NCI-H82 treated with DMSO at 0.1 percent for 48 hours (cell line): ENCODE results near the gene EXD3.
"Not testable (repeated sequence)": the region's sequence is repeated elsewhere in the genome, so short reads cannot be mapped to it uniquely, and the experiment has no call there.

Source experiments
- DNase-seq: peaks from one replicate; lab custom pipeline; 2025; ENCODE audit not compliant: unreplicated experiment; lab: John Stamatoyannopoulos, UW

Gene EXD3

DNA sequence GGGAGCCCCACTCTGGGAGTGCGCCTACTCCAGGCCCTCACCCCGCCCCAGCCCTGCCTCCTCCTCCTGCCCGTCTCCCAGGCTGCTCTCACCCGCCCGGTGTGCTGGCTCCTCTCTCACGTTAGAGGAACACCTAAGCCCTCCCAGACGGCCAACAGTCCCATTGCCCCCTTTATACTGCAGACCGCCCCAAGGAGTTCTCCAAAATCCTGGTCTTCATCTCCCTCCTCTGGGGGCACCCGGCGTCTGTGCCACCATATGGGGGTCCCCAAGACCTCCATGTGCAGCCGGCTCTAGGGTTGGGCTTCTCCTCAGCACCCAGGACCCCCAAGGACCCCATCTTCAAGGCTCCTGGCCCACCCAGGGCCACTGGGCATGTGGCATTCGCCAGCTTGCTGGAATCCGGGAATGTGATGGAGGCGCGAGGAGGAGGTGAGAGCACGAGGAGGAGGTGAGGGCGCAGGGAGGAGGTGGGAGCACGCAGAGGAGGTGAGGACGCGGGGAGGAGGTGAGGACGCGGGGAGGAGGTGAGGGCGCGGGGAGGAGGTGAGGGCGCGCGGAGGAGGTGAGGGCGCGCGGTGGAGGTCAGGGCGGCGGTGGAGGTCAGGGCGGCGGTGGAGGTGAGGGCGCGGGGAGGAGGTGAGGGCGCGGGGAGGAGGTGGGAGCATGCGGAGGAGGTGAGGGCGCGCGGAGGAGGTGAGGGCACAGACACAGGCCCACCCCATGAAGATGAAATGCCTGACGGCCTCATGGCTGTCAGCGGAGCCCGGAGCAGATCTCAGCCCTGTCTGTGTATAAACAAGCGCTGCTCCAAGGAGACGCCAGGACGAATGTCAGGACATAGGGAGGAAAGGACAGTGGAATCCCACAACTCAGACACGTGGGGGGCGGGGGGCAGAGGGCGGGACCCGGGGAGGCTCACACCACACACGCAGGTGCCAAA, 41.2 kb downstream of the EXD3 start:
- DNase-seq = no peak

DNA sequence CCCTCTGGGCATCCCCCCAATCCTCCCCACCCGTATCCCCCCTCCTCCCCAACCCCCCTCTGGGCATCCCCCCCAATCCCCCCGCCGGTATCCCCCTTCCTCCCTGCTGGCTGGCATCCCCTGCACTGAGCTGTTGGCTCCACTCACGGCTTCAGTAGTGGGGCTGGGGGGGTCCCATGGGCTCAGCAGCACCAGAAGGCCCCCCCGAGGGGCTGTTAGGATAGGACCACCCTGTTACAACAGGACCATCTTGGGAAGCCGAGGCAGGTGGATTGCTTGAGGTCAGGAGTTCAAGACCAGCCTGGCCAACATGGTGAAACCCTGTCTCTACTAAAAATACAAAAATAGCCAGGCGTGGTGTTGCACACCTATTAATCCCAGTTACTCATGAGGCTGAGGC, 42.4 kb downstream of the EXD3 start:
- DNase-seq = no peak

DNA sequence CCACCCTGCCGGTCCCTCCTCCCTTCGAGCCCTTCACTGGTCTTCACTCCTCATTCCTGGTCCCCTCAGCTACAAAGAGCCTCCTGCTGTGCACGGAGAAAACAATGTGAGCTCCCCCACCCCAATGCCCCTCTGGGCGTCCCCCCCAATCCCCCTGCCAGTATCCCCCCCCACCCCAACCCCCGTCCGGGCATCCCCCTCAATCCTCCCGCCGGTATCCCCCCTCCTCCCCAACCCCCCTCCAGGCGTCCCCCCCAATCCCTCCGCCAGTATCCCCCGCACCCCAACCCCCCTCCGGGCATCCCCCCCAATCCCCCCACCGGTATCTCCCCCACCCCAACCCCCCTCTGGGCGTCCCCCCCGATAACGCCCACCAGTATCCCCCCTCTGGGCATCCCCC, 42.8 kb downstream of the EXD3 start:
- DNase-seq = no peak

DNA sequence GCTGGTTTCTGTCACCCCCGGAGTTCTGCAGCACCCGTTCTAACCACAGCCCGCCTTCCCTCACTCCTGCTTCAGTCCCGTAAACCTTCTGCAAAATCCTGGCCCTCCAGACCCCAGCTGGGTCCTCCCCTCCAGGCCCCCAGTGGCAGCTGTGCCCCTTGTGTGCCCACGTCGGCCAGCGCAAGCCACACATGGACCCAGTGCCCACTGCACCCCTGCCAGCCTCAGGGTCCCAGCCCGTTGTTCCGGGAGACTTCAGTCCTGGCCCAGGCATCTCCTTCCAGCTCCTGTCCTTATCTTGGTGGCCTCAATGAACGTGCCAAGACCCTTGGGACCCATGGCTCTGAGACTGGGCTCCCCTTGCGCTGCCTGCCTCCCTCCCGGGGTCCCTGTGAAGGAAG, 43.2 kb downstream of the EXD3 start:
- no peak for DNase-seq

DNA sequence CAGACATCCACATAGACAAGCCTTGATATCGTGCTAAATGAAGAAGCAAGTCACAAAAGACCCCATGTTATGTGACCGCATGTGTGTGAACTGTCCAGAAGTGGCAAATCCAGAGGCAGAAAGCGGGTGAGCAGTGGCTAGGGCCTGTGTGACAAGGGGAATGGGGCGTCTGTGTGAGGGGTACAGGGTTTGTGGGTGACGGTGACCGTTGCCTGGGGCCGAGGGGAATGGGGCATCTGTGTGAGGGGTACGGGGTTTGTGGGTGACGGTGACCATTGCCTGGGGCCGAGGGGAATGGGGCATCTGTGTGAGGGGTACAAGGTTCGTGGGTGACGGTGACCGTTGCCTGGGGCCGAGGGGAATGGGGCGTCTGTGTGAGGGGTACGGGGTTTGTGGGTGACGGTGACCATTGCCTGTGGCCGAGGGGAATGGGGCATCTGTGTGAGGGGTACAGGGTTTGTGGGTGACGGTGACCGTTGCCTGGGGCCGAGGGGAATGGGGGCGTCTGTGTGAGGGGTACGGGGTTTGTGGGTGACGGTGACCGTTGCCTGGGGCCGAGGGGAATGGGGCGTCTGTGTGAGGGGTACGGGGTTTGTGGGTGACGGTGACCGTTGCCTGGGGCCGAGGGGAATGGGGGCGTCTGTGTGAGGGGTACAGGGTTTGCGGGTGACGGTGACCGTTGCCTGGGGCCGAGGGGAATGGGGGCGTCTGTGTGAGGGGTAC, 44.1 kb downstream of the EXD3 start:
- not testable (repeated sequence) for DNase-seq

DNA sequence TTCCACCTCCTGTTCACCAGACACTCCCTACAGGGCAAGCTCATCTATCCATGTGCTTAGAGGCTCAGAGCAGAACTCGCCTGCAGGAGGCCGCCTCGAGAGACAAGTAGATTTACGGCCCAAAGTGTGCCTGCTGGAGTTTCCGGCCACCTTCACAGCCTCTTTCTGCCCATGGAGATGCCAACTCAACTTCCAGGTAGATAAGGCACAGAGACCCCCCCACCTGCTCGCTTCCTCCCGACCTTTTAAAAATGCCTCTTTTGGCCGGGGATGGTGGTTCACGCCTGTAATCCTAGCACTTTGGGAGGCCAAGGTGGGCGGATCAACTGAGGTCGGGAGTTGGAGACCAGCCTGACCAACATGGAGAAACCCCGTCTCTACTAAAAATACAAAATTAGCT, 46.6 kb downstream of the EXD3 start:
- no peak for DNase-seq

DNA sequence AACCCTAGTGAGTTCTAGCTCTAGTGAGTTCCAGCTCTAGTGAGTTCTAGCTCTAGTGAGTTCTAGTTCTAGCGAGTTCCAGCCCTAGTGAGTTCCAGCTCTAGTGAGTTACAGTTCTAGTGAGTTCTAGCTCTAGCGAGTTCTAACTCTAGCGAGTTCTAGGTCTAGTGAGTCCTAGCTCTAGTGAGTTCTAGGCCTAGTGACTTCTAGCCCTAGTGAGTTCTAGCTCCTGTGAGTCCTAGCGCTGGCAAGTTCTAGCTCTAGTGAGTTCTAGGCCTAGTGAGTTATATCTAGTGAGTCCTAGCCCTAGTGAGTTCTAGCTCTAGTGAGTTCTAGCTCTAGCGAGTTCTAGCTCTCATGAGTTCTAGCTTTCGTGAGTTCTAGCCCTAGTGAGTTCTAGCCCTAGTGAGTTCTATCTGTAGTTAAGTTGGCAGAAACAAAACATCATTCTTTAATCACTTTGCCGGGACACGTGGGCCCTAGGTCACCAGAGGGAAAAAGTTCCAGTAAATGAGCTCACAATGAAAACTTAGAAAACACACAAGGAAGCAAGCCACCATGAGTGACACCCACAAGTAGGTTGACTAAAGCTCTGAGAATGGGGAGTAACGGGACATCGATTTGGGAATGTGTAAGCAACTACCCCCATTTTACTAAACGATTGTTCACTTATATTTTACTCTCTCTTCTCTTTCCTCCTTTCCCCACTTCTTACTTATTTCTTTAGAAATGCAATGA, 47.5 kb downstream of the EXD3 start:
- DNase-seq = no peak

DNA sequence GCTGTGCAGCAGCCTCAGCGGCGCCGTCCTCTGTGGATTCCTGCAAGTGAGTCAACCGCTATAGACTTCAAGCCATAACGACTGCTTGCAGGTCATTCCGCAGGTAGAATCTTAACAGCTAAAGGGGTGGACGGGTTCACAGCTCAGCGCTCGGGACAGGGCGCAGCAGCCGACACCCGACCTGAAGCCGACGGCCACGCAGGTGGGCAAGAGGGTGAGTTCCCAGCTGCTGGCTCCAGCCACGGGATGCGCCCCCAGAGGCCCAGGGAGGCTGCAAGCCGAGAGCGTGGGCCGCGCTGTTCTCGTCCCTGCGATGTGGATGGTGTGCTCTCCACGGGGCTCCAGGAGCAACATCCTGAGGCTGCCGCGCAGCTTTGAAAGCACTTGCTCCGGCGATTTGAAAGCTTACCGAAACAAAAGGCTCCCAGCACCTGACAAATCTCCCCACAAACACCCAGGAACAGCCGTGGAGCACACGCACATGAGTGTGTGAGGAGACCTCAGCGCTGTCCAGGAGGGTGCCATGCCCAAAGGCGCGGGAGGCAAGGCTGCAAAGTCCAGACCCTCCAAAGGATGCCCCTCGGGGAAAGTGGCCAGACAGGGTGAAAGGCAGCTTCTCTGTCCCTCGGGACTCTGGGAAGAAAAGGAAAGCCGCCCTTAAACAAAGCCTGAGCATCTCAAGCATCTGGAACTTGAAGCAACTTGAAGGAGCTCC, 48.7 kb downstream of the EXD3 start:
- DNase-seq = no peak

DNA sequence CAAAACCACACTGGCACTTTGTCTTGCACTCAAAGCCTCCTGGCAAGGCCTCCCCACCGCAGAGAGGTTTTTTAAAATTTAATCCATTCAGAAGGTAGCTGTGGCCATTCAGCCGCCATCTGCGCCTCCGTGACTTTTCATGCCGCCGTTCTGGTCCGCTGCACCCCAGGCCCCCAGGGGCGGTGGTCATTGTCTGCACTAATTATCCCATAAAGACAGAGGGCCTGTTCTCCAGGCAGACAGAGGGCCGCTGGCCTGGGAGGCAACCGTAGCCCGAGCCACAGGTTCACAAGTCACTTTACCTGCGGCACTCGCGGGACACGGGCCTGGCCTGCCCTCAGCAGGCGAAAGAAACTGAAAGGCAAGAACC, 49.4 kb downstream of the EXD3 start:
- no peak for DNase-seq

DNA sequence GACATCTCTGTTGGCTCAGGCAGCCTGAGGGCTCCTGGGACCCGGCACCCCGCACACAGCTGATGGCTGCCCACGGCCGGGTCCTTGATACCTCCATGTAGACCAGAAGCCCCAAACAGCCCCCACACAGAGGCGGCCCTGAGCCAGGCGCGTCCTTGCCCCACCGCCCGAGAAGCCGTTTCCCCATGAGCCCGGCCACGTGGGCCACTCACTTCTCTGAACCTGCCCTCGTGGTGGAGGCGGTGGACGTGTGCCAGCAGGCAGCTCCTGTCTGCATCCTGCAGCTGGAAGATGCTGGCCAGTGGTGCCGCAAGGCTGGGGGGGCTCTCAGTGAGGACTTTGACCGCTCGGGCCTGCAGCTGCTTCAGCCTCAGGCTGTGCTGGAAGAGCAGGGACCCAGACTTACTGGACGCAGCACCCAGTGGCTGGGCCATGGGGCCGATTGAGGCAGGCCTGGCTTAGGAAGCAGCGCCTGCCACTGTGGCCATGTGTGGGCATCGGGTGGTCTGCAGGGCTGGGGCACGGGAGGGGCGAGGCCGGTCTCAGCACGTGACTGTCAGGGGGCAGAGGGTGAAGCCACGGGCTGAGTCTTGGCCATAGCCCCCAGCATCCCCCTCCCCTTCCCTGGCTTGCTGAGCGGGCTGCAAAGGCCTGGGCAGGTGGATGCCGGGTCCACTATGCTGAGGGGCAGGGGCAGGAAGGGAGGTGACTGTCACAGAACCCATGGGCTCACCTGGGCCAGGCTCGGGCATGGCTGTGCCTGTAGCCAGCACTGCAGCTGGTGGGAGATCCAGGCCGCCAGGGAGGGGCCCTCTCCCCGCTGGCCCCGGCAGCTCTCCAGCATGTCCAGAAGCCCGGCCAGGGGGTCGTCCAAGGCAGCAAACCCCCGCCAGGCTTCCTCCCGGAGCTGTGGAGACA, 50.0 kb downstream of the EXD3 start:
- no peak for DNase-seq

DNA sequence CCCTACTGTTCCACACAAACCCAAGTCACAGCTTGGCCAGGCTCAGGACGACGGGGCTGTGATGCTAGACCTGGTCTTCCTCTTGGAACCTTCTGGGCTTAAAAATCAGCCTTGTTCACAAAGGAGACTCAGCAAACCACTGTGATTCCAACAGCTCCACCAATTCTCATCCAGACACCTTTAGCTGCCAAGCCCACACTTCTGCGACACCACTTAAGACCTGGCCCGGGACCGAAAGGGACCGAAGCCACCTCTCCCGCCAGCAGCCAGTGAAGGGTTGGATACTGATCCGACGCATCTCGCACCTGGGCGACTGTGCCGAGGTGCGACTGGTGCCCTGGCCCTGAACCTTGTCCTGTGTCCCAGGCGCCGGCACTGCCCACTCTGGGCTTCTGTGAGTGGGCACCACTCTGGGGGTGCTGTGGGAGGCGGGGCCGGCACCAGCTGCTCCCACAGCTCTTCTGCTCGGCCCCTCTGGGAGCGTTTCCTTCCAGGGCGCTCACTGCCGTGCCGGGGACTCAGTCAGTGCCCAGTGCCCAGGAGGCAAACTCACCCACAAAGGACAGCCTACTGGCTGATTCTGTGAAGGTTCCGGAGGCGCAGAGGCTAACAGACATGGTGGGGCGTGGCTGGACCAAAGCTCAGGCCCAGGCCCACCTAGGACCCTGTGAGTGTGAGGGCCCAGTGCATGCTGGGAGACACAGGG, 50.9 kb downstream of the EXD3 start:
- no peak for DNase-seq

DNA sequence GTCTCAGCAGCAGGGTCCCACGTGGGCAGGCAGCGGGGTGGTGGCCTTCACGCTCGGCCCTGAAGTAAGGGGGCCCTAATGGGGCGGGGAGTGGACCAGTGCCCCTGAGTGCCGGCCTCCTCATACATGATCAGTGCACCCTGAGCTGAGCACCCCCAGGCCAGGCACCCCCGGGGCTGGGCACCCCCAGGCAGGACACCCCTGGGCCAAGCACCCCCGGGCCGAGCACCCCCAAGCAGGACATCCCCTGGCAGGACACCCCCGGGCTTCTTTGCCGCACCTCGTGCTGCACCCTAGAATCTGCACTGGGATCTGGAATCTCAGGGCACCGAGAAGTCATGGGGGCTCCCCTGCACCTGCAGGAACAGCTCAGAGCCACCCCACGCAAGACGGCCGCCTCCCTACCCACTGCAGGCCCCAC, 51.4 kb downstream of the EXD3 start:
- no peak for DNase-seq

DNA sequence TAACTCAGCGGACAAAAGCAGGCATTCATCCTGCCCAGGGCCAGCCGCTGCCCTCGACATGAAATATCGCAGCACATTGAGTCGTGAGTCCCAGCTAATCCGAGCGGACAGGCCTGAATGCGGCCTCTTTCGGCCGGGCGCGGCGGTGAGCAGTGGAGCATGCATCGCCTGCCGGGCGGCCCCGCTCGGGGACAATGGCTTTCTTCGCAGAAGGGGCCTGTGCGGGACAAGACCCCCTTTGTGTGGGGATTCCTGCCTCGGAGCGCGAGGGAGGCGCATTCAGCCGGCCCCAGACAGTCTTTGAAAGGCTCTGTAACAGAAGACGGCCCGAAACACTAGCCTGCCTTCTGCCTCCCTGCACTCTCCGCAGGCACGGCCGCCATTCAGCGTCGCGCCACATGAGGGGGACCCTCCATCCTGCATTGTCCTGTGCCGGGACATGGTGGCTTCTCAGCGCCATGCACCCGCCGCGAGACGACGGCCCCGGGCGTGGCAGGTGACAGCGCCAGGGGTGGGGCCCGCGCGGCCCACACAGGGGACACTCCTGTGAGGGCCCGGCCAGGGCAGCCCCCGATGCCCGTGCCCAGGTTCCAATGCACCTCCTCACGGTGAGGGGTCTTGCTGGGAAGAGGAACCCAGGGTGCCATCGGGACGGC, 52.0 kb downstream of the EXD3 start:
- DNase-seq = no peak

DNA sequence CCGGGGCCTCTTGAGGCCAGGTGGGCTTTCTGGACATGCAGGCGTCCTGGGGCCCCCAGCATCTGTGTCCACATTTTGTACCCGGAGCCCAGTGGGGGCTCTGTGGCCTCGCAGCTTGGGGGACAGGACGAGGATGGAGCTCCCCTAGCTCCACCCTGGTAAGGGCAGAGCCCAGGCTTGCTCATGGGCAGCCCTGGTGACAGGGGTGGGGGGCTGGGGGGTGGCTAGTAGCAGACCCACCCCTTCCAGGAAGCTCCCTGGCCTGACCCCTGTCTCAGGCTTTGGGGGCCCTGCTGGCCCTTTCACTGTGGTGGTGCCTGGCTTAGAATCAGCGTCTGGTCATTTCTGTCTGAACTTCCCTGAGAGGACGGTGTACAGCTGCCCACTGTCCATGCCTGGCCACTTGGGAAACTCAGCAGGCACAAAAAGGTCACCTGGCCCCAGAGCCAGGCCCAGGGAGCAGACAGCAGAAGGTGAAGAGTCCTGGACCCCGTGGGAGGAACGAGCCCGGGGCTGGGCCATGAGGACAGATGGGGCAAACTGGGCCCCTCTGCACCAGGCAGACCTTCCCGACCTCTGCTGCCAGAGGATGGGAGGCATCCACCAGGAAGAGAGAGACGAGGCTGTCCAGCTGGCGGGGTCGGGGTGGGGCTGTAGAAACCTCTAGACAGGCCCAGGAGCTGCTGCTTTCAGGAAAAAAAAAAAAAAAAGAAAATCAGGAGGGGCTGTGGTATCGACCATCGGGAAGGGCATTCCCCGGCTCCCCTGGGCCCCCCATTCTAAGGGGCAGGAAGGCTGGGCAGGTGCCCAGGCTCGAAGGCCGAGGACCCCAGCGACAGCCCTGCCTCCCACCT, 52.8 kb downstream of the EXD3 start:
- no peak for DNase-seq

DNA sequence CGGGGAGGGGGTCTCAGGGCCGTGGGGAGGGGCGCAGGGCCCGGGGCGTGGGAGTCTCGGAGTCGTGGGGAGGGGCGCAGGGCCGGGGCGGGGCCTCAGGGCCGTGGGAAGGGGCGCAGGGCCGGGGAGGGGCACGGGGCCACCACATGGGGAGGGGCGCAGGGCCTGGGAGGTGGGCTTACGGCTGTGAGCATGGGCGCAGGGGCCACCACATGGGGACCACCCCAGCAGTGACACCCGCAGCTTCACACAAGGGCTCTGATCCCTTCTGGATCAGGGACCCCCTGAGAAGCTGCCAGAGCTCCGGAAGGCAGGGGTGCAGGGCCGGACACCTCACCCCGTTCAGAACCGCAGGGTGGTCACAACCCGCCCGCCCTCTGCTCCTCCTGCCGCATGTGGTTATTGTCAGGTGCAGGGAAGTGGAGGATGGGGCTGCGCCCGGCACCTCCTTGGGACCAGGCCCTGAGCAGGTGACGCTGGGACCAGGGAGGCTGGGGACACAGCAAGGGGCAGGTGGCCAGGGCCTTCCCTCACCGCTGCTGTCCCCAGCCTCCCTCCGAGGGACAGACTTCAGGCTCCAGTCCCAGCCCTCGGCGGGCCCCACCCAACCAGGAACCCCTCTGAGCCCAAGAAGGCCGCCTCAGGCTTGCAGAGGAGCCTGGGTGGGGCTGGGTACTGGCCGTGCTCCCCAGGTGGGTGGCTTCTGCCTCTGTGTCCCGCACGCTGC, 53.7 kb downstream of the EXD3 start:
- DNase-seq = no peak

DNA sequence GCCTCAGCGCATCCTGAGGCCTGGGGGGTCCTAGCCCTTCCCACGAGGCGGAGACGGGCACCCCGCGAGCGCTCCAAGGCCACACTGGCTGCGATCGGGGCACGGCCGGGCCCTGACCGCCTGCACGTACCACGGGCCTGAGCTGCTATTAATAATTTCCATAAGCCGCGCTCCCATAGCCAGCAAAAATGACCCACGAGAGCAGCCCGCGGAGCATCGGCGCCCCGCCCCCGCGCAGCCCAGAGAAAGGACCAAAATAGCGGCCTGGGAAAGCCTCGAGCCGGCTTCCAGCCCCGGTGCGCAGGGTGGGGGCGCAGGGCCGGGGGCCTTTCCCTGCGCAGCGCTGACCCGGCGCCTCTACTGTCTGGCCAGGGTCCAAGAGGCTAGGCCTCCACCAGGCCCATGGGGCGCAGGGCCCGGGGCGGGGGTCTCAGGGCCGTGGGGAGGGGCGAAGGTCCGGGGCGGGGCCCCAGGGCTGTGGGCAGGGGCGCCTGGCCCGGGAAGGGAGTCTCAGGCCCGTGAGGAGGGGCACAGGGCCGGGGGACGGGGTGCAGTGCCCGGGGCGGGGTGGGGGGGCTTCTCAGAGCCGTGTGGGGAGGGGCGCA, 54.4 kb downstream of the EXD3 start:
- DNase-seq = no peak
